NCI-H2227 (cell line): ENCODE data around the gene PACS1.

ENCODE experiments used
- DNase-seq: peaks from one replicate; lab custom pipeline; 2025; ENCODE audit not compliant: unreplicated experiment; lab: John Stamatoyannopoulos, UW

The PACS1 gene

DNA sequence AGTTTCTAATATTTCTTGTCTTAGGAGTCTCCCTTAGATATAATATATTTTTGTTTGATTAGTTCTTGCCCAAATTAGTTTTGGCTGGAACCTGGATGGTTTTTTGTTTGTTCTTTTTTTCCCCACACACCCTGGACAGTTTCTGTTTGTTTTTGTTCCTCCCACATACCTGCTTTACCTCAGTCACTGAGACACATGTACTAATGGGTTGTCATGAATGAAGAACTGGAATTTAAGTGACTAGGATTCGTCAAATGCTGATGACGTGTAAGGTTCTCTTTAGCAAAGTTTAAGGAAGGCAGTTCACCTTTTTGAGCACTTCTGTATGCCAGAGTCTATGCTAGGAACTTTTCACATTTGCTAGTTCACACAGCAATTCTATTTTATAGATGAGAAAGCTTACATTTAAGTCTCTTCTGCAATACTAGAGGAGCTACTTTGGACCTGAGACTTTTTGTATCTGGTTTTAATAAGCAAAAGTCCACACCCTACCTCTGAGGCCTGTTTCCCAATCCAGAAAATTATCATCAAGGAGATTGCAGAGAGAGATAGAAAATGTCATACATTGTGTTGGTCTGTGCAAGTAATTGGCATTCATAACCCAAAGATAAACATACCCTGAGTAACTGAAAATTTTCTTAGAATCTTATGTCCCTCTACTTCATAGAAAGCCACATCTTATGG is 111.7 kb downstream of the PACS1 start:
- no peak for DNase-seq

DNA sequence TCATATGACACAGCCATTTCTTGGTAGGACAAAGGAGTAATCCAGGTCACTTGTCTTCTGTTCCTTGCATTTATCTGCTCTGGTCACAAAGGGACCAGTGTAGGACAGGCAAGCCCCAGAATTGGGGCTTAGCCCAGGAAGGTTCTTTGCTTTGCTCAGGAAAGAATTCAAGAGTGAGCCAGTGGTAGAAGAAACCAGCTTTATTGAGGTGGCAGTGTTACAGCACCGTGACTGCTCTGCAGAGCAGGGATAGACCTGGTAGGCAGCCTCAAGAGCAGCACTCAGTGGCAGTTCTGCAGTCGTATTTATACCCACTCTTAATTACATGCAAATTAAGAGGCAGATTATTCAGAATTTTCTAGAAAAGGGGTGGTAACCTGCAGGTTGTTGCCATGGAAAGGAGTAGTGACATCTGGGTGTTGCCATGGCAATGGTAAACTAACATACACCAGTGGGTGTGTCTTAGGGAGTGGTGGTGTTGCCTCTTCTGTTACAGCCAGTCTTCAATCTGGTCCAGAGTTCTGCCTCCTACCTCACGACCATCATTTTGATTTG is 113.5 kb downstream of the PACS1 start:
- peak; percentile 25 for DNase-seq

DNA sequence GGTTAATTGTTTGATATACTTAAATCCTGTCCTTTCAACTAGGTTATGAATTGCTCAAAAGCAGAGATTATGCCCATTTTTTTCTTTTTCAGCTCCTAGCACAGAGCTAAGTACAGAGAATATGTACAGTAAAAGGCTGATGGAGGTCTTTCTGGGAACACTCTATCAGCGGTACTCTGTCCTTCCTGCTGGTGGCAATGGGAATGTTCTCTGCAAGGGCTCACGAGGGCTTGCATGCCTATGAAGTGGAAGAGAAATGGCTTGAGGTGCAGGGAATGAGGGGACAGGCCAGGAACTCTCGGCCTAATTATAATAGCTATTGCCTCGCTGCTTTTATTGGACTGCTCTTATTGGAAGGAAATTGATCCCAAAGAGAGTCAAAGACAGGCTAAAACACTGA is 114.7 kb downstream of the PACS1 start:
- no peak for DNase-seq

DNA sequence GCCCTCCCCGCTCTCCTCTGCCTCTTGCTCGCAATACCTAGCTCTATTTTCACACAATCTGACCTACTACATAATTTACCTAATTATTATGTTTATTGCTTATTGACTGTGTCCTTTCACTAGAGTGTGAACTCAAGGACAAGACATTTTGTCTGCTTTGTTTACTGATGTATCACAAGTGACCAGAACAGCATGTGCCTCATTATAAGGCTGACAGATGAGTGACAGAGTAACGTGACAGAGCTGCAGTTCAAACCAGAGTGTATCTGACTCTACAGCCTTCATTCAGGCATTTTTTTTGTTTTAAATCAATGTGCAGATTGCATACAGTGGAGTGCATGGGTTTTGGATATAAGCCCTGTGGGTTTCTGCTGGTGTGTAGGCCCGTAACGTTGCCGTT is 116.4 kb downstream of the PACS1 start:
- DNase-seq = no peak

DNA sequence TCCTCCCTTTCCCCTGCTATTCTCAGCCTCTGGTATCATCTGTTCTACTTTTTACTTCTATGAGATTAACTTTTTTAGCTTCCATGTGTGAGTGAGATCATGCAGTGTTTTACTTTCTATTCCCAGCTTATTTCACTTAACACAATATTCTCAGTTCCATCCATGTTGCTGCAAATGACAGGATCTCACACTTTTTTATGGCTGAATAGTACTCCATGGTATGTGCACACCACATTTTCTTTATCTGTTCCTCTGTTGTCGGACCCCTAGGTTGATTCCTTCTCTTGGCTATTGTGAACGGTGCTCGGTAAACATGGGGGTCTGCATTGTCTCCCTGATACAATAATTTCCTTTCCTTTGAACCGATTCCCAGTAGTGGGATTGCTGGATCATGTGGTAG is 117.4 kb downstream of the PACS1 start:
- no peak for DNase-seq

DNA sequence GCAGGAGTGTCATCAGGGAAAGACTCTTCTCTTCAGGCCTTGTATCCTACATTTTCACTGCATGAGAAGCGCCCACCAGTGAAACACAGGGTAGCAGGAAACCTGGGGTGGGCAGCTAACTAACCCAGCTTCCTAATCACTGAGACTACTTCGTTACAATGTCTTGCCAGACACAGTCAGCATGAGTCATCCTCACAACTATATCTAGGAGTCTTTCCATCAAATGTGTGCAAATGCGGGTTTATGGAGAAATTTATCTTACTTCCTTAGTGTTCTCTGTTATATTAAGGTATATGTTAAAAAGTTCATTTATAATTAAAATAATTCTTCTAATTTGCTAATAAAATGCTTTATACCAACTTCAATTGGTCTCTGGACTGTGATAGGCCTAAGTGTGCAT is 118.5 kb downstream of the PACS1 start:
- DNase-seq = no peak

DNA sequence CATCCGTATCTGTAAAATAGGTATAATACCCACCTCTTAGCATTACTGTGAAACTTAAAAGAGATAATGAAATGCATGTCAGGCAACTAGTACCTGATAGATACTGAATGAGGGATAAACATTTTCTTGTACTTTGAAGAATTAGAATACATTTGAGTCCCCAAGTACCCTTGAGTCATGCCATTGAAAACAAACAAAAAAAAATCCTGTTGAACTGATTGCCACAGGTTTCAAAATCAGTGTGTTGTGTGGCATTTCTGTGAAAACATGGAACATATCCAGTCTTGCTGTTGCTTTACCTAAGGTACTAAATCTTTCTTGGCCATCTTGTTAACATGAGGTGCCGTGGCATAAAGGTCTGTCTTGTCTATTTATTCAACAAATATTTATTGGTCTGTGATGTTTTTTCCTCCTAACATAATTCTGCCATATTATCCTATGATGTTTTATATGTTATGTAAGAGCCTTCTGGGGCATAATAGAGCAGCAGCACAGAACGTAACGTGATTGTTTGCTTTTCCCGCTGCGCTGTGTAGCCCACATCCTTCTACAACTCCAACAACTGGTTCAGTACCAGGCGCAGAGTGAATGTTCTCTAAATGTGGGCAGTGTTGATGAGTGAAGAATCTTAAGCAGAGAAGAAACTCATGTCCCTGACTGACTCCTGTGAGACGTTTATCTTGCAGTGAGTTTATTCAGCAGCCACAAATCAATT is 119.1 kb downstream of the PACS1 start:
- no peak for DNase-seq

DNA sequence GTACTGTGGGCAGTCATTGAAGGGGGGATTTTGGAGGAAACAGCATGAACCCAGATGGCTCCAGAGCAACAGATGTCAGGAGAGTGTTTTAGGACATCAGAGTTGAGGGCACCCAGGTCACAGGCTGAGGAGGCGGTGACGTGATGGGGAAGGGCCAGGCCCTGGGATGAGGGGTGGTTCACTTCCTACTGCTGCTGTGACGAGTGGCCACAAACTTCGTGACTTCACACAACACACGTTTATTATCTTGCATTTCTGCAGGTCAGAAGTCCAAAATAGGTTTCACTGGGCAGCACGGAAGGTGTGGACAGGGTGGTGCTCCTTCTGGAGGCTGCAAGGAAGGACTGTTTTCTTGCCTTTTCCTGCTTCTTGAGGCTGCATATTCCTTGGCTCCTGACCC is 120.7 kb downstream of the PACS1 start:
- DNase-seq = no peak

DNA sequence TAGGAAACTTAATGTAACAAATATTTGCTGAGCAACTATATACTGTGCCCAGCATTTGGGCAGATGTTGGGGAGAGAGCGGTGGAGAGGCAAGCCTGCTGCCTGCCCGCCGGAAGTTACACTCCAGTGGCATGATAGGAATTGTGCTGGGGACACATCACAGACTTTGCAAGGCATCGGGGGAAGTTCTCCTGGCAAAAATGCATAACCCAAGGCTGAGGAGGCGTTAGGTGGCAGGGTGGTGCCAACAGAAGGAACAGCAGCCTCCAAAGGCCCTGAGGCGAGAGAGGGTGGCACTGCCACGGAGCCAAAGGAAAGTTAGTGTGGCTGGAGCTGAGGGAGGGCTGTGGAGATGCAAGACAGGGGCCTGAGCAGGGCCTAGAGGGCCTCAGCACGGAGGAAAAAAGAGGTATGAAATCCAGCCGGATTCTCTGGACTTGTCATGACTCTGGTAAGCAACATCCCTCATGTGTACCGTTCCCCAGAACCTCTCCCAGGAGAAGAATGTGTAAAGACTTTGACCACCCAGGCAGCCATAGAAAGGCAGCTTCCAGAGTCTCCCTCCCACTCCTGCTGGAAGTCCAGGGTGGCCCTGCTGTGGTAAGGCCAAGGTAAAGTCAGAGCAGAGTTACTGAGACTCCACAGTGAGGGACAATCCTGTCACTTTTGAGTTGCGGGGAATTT is 122.2 kb downstream of the PACS1 start:
- no peak for DNase-seq

DNA sequence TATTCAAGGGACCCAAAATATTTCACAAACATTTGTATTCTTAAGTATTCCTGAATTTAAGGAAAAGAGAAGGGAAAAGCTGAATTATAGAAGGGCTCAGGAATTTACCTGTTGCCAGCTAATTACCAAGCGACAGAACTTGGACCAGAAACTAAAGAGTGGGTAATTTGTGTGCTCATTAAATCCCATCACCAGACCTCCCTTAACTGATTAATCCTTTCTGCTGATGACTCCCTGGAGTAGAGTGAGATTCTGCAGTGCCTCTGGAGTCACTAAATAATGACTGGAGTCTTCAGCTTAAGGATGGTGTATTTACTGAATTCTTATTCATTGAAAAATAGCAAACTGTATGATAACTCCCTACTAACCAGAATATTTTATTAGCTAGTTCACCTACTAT is 124.3 kb downstream of the PACS1 start:
- DNase-seq = no peak

DNA sequence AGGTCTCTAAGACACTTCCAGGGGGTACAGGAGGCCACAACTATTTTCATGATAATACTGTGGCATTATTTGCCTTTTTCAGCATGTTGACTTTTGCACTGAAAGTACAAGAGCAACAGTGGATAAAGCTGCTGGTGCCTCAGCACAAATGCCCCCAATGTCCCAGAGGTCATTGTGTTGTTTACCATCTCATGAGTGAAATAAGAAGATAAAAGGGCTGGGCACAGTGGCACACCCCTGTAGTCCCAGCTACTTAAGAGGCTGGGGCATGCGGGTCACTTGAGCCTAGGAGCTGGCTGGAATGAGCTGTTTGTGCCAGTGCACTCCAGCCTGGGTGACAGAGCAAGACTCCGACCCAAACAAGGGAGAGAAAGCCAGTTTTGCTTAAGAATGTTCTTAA is 125.8 kb downstream of the PACS1 start:
- DNase-seq = no peak

DNA sequence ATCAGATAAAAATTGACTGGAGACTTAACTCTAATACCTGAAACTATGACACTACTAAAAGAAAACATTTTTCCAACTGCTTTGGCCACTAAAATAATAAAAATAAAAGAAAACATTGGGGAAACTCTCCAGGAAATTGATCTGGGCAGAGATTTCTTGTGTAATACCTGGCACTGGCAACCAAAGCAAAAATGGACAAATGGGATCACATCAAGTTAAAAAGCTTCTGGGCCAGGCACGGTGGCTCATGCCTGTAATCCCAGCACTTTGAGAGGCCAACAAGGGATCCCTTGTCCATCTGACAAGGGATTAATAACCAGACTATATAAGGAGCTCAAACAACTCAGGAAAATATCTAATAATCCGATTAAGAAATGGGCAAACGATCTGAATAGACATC is 133.8 kb downstream of the PACS1 start:
- DNase-seq = no peak

DNA sequence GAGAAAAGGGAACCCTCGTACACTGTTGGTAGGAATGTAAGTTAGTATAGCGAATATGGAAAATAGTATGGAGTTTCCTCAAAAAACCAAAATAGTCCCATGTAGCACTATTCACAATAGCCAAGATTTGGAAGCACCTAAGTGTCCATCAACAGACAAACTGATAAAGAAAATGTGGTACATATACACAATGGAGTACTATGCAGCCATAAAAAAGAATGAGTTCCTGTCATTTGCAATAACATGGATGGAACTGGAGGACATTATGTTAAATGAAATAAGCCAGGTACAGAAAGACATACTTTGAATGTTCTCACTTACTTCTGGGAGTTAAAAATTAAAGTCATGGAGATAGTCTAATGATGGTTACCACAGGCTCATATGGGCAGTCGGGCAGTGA is 134.3 kb downstream of the PACS1 start:
- DNase-seq = no peak

DNA sequence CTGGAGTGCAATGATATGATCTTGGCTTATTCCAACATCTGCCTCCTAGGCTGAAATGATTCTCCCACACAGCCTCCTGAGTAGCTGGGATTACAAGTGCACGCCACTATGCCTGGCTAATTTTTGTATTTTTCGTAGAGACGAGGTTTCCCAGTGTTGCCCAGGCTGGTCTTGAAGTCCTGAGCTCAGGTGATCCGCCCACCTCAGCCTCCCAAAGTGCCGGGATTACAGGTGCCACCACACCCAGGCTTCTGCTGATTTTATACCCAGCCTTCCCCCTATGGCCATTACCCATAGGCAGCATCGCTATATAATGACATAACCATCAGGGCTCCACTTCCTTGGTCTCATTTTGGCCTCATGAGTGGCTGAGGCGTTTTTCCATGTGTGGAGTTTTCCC is 137.7 kb downstream of the PACS1 start:
- no peak for DNase-seq

DNA sequence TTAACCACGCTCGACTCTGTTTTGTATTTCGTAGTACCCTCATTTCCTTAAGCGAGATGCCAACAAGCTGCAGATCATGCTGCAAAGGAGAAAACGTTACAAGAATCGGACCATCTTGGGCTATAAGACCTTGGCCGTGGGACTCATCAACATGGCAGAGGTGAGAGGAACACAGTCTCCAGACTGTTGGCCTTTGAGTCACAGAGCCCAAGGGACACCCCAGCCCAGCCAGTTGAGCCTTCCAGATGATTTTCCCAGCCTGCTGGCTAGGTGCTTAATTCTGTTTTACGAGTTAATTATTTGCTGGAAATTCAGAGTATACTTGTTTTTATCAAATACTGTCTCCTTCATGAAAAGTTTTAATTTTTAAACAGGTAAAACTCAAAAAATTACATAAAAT is 141.0 kb downstream of the PACS1 start:
- DNase-seq = no peak

DNA sequence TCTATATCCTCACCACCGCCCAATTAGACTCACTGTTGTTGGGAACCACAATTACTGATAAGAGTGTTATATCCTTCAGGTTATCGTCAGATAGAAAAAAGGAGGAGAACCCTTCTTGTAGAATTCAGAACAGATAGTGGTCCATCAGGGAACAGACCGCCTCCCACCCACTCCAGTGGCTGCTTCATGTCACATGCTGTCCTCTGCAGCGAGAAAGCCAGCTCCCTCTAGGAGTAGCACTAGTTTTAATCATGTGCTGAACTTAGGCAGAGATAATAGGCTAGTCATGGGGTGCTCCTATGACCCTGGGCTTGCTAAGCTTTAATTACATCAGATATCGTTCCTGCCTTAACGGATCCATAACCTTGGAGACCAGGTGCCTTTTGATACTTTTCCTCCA is 146.8 kb downstream of the PACS1 start:
- no peak for DNase-seq

DNA sequence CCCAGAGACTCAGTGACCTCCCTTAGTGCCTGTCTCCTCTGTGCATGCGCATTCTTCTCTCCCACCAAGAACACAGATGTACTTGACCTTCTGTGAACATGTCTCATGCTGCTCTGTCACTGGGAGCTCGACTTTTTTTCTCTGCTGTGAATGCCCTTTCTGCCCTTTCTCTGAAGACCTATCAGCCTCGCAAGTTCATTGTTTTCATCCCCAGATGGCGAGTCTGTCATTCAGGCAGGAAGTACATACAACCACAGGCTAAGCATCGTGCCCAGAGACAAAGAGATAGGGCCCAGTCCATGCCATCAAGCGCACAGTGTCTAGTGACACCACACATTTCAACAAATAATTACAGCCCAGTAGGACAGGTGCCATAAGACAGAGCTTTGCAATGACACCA is 148.0 kb downstream of the PACS1 start:
- no peak for DNase-seq

DNA sequence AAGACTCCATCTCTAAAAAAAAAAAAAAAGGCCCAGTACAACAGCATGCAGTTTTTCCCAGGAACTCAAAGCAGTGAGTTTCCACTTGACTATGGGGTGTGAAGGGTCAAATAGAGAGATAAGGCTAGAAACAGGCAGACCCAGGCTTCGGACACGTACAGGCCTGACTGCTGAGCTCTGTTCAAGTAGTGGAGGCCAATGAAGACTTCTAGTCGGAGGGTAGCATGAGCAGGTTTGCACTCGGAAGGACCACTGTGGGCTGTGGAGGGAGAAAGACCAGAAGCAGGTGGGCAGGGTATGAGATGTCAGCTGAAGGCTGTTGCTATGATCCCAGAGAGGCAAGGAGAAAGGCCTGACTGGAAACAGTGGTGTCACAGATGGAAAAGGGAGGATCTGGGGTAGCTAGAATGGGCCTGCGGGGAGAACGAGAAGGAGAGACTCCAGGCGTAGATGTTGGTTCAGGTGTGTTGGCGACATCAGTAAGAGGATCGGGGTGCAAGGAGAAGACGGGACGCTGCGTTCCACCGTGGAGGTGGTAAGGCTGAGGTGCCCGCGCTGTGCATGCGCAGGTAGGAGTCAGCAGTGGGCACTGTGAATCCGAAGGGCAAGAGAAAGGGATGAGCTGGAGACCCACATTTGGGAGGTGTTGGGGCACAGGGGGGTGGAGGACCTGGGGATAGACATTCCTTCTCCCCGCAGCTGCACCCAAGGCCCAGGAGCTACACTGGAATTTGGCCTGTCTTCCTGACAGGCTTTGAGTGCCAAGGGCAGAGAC is 149.0 kb downstream of the PACS1 start:
- no peak for DNase-seq

DNA sequence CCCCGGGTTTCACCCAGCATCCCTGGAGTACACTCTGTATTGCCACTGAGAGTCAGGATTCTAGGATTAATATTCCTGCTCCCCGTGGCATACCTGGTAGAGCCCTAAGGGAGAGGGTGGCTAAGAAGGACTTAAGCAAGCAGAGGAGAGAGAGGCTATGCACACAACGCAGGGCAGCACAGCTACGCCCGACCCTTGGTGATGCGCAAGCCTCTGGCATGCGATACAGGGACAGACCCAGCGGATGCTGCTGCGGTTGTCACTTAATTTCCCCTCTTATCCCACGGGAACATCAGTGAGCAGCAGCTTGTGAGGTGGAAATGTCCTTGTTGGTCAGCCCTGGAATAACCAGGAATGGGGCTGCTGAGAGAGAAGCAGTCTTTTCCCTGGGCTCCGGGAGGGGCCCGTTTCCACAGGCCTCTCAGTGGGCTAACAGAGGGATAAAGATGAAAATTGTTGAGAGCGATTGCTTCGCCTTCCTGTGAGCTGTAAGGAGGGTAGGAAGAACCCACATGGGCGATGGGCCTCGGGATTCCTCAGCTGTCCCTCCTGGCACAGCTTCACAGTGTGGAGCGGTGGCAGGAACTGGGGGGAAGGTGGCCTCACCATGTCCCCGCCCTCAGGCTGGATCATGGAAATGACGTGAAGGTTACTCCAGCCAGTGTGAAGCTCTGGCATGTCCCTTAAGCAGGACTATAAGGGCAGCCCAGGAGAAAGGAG is 149.9 kb downstream of the PACS1 start:
- DNase-seq = no peak

DNA sequence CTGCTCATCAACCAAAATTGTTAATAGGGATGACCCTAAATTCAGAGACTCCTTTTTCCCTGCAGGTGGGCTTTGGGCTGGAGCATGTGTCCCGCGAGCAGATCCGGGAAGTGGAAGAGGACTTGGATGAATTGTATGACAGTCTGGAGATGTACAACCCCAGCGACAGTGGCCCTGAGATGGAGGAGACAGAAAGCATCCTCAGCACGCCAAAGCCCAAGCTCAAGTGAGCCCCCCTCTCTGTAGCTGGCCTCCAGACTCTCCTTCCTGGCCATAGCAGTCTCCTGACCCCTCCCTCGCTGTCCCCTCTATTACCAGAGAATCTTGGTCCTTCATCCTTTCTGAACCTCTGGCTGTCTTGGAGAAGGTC is 150.5 kb downstream of the PACS1 start:
- DNase-seq = no peak

DNA sequence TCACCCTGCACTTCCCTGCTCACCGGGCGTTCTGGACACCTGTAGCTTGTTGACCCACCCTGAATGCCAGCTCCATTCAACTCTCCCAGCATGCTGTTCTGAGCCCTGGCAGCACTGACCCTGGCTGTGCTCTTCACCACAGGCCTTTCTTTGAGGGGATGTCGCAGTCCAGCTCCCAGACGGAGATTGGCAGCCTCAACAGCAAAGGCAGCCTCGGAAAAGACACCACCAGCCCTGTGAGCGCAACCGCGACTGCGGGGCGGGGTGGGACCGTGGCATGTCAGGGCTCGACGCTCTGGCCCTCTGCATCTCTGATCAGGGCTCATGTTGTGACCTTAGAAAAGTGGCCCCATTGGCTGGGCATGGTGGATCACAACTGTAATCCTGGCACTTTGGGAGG is 150.9 kb downstream of the PACS1 start:
- DNase-seq = no peak
